Measurements from ENCODE around the gene HCFC2. TPM values are rescaled to one million over a fixed set of nuclear protein-coding genes. Genes with fewer than 3 reads are reported as not detected.

HCFC2 gene
- total RNA-seq, 1 donor from 2014 or later = 10.3 TPM

GRCh38 chr12:104090685-104091084 is 26.4 kb downstream of the HCFC2 start:
- H3K9me3 ChIP-seq (ENCODE audit: insufficient read depth, low read depth, low read length) = no peaks in the 10 kb centered on the region
- no peaks in the 10 kb centered on the region for H3K79me2 ChIP-seq (ENCODE audit: insufficient read depth, low read length)
- H3K27me3 Mint-ChIP-seq (ENCODE audit: low read depth, unreplicated experiment) = no peaks in the 10 kb centered on the region
- H3K4me3 Mint-ChIP-seq (ENCODE audit: unreplicated experiment) = no peak overlapping the region
- no peak overlapping the region for H3K9ac ChIP-seq (ENCODE audit: low read length)
- H3K27ac Mint-ChIP-seq (ENCODE audit: unreplicated experiment) = no peak overlapping the region
- H3K27me3 ChIP-seq (ENCODE audit: insufficient read depth, low read length) = no peaks in the 10 kb centered on the region
- H2AFZ ChIP-seq (ENCODE audit: low read depth, low read length) = no peak overlapping the region
- peaks cover 26% of the 10 kb centered on the region for H3K36me3 ChIP-seq (ENCODE audit: insufficient read depth, low read length)
- DNase-seq (ENCODE audit: low read depth) (no peak), FAIRE-seq (no peak)
- no peak overlapping the region for H3K4me3 ChIP-seq (ENCODE audit: insufficient read depth, low read depth, low read length)
- H3K36me3 Mint-ChIP-seq (ENCODE audit: low read depth, unreplicated experiment) = peaks cover 6% of the 10 kb centered on the region
- H3K27ac ChIP-seq (ENCODE audit: low read depth, low read length) = no peak overlapping the region
- no peak overlapping the region for H3K4me2 ChIP-seq (ENCODE audit: low read length)
- TF ChIP-seq, protein P1, sequence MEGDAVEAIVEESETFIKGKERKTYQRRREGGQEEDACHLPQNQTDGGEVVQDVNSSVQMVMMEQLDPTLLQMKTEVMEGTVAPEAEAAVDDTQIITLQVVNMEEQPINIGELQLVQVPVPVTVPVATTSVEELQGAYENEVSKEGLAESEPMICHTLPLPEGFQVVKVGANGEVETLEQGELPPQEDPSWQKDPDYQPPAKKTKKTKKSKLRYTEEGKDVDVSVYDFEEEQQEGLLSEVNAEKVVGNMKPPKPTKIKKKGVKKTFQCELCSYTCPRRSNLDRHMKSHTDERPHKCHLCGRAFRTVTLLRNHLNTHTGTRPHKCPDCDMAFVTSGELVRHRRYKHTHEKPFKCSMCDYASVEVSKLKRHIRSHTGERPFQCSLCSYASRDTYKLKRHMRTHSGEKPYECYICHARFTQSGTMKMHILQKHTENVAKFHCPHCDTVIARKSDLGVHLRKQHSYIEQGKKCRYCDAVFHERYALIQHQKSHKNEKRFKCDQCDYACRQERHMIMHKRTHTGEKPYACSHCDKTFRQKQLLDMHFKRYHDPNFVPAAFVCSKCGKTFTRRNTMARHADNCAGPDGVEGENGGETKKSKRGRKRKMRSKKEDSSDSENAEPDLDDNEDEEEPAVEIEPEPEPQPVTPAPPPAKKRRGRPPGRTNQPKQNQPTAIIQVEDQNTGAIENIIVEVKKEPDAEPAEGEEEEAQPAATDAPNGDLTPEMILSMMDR (IDR thresholded peaks at IDR 0.05; ENCODE audit: insufficient read depth, low read depth, low read length) = no peak
- TF ChIP-seq EZH2 (IDR thresholded peaks at IDR 0.05; ENCODE audit: insufficient read depth, low read length) = no peak
- H3K4me1 ChIP-seq (ENCODE audit: insufficient read depth, low read length) = peaks cover 4% of the 10 kb centered on the region
- no peaks in the 10 kb centered on the region for H3K4me1 Mint-ChIP-seq (ENCODE audit: low read depth, unreplicated experiment)
- no peaks in the 10 kb centered on the region for H3K9me3 Mint-ChIP-seq (ENCODE audit: unreplicated experiment)
- H4K20me1 ChIP-seq (ENCODE audit: insufficient read depth, low read length) = no peaks in the 10 kb centered on the region

DNA sequence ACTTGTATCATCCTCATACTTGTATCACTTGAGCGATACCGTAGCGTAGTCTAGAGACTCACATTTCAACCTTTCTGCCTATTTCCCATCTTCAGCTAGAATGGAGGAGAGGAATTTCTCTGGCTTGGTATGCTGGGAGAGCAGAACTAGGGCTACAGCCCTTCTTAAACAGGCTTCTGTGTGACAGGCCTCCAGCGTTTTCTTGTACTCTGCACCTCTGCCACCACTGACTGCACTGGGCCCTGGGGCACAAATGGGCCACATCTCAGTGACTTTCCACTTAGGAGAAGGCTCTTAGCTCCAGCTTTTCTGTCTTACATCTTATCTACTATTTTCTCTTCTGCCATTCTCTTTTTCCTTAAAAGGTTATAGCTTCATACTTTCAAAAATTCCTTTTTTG is 26.8 kb downstream of the HCFC2 start:
- H3K4me3 ChIP-seq (ENCODE audit: insufficient read depth, low read depth, low read length) = no peak overlapping the region
- no peaks in the 10 kb centered on the region for H3K9me3 ChIP-seq (ENCODE audit: insufficient read depth, low read depth, low read length)
- H3K27me3 ChIP-seq (ENCODE audit: insufficient read depth, low read length) = no peaks in the 10 kb centered on the region
- H4K20me1 ChIP-seq (ENCODE audit: insufficient read depth, low read length) = no peaks in the 10 kb centered on the region
- Mint-ChIP-seq H3K9me3 (ENCODE audit: unreplicated experiment) (no peaks in the 10 kb centered on the region), H3K36me3 (ENCODE audit: low read depth, unreplicated experiment) (peaks cover 6% of the 10 kb centered on the region), H3K27me3 (ENCODE audit: low read depth, unreplicated experiment) (no peaks in the 10 kb centered on the region), H3K4me3 (ENCODE audit: unreplicated experiment) (no peak overlapping the region), H3K4me1 (ENCODE audit: low read depth, unreplicated experiment) (no peaks in the 10 kb centered on the region), H3K27ac (ENCODE audit: unreplicated experiment) (no peak overlapping the region)
- H3K36me3 ChIP-seq (ENCODE audit: insufficient read depth, low read length) = peaks cover 26% of the 10 kb centered on the region
- no peak for DNase-seq (ENCODE audit: low read depth)
- no peak overlapping the region for H3K4me2 ChIP-seq (ENCODE audit: low read length)
- no peak for FAIRE-seq
- peaks cover 4% of the 10 kb centered on the region for H3K4me1 ChIP-seq (ENCODE audit: insufficient read depth, low read length)
- H3K9ac ChIP-seq (ENCODE audit: low read length) = no peak overlapping the region
- H3K27ac ChIP-seq (ENCODE audit: low read depth, low read length) = no peak overlapping the region
- no peak for TF ChIP-seq EZH2 (IDR thresholded peaks at IDR 0.05; ENCODE audit: insufficient read depth, low read length)
- TF ChIP-seq, protein P1 (IDR thresholded peaks at IDR 0.05; ENCODE audit: insufficient read depth, low read depth, low read length) = no peak
- H3K79me2 ChIP-seq (ENCODE audit: insufficient read depth, low read length) = no peaks in the 10 kb centered on the region
- no peak overlapping the region for H2AFZ ChIP-seq (ENCODE audit: low read depth, low read length)

DNA sequence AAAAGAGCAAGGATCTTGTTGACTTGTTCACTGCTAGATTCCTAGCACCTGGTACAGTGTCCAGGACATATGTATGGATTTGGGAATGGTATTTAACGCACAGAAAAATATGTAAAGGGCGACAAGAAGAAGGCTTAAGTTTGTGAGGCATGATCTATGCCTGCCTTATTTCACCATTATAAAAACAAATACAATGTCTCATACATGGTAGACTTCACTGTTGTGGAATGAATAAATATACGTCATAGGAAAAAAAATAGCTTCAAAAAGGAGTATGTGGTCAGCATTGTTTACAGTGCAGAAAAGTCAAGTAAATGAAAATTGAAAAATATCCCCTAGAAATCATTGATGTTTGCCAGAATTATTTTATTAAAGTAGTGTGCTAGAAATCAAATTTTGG is 30.0 kb downstream of the HCFC2 start:
- Histone ChIP-seq H3K79me2 (ENCODE audit: insufficient read depth, low read length) (no peaks in the 10 kb centered on the region), H3K27ac (ENCODE audit: low read depth, low read length) (peak overlapping the region; percentile 48), H4K20me1 (ENCODE audit: insufficient read depth, low read length) (no peaks in the 10 kb centered on the region), H2AFZ (ENCODE audit: low read depth, low read length) (no peak overlapping the region), H3K27me3 (ENCODE audit: insufficient read depth, low read length) (no peaks in the 10 kb centered on the region), H3K9me3 (ENCODE audit: insufficient read depth, low read depth, low read length) (no peaks in the 10 kb centered on the region), H3K4me1 (ENCODE audit: insufficient read depth, low read length) (peaks cover 4% of the 10 kb centered on the region), H3K36me3 (ENCODE audit: insufficient read depth, low read length) (peaks cover 21% of the 10 kb centered on the region), H3K4me3 (ENCODE audit: insufficient read depth, low read depth, low read length) (no peak overlapping the region), H3K4me2 (ENCODE audit: low read length) (peak overlapping the region; percentile 3), H3K9ac (ENCODE audit: low read length) (no peak overlapping the region)
- no peak overlapping the region for H3K27ac Mint-ChIP-seq (ENCODE audit: unreplicated experiment)
- FAIRE-seq (peak; percentile 68), DNase-seq (ENCODE audit: low read depth) (peak; percentile 13)
- H3K27me3 Mint-ChIP-seq (ENCODE audit: low read depth, unreplicated experiment) = no peaks in the 10 kb centered on the region
- H3K4me3 Mint-ChIP-seq (ENCODE audit: unreplicated experiment) = no peak overlapping the region
- no peak for TF ChIP-seq EZH2 (IDR thresholded peaks at IDR 0.05; ENCODE audit: insufficient read depth, low read length)
- TF ChIP-seq, protein P1 (IDR thresholded peaks at IDR 0.05; ENCODE audit: insufficient read depth, low read depth, low read length) = no peak
- H3K9me3 Mint-ChIP-seq (ENCODE audit: unreplicated experiment) = peaks cover 3% of the 10 kb centered on the region
- H3K36me3 Mint-ChIP-seq (ENCODE audit: low read depth, unreplicated experiment) = peaks cover 19% of the 10 kb centered on the region
- no peaks in the 10 kb centered on the region for H3K4me1 Mint-ChIP-seq (ENCODE audit: low read depth, unreplicated experiment)

All from astrocyte (in vitro differentiated cells and primary cell).